ENCODE results near the gene NFATC2. TPM values are rescaled to one million over a fixed set of nuclear protein-coding genes. Genes with fewer than 3 reads are reported as not detected.

Gene NFATC2
- total and polyA plus RNA-seq, 2 of the 4 experiments (the other 2 are of a cell fraction) = 0.18 to 0.38 TPM

- ATAC-seq (ENCODE audit: low read depth) (no peak), DNase-seq (no peak)
- intact Hi-C loops (cut with micrococcal nuclease) = no loop called here
- H4K5ac ChIP-seq (ENCODE audit: low read depth, low read length) = no peak overlapping the region
- no peak overlapping the region for H3K23ac ChIP-seq (ENCODE audit: low read depth, low read length)
- peaks cover 5% of the 10 kb centered on the region; the same call in 1 of the 2 replicates for H3K9me3 ChIP-seq (ENCODE audit: control insufficient read depth, insufficient read depth, low read length)
- H3K14ac ChIP-seq (replicated peaks; ENCODE audit: low read depth, low read length) = no peak overlapping the region
- H3K9me1 ChIP-seq (ENCODE audit: insufficient read depth, low read length) = 0 out of 2 replicates have a peak, but pooled peaks cover 2% of the 10 kb centered on the region
- no peak overlapping the region for H3K18ac ChIP-seq (ENCODE audit: low read depth, low read length)
- H3K4me2 ChIP-seq (ENCODE audit: low read depth, low read length) = no peak overlapping the region
- H2AFZ ChIP-seq (replicated peaks; ENCODE audit: low read length, poor library complexity) = peak overlapping the region; percentile 5
- H3K79me1 ChIP-seq (ENCODE audit: low read depth in 1 of 2, low read length in 2 of 2) = no peaks in the 10 kb centered on the region
- no peak overlapping the region for H2BK20ac ChIP-seq (ENCODE audit: low read depth, low read length)
- no peak overlapping the region for H2AK9ac ChIP-seq (replicated peaks; ENCODE audit: low read depth, low read length, poor library complexity)
- H3K9ac ChIP-seq (ENCODE audit: low read depth, low read length) = no peak overlapping the region
- 47% methylated on average over 7 of the region's 29 CpGs; no CpG with 5 or more reads in 1 of the 2 experiments for WGBS, 2 experiments (ENCODE audit: extremely low coverage in 2 of 2, insufficient read length in 1 of 2)
- H3K27ac ChIP-seq (ENCODE audit: insufficient read depth, low read length) = no peak overlapping the region
- TF ChIP-seq BHLHE40 (IDR thresholded peaks at IDR 0.05; ENCODE audit: low read depth, low read length) (no peak), SMC3 (IDR thresholded peaks at IDR 0.05; ENCODE audit: low read depth, low read length) (no peak), NFE2L2 (IDR thresholded peaks at IDR 0.05; ENCODE audit: low read depth, low read length) (no peak), USF2 (IDR thresholded peaks at IDR 0.05; ENCODE audit: low read depth, low read length) (no peak), CHD1 (IDR thresholded peaks at IDR 0.05; ENCODE audit: low read depth, low read length) (no peak), RFX5 (IDR thresholded peaks at IDR 0.05; ENCODE audit: low read depth, low read length) (no peak), RAD21 (IDR thresholded peaks at IDR 0.05; ENCODE audit: low read length) (no peak), CTCF (conservative IDR thresholded peaks at IDR 0.05; ENCODE audit: low read depth, low read length) (no peak), CEBPB (IDR thresholded peaks at IDR 0.05; ENCODE audit: low read depth, low read length) (no peak), ELK1 (IDR thresholded peaks at IDR 0.05; ENCODE audit: borderline replicate concordance, low read depth, low read length) (no peak), FOS (IDR thresholded peaks at IDR 0.05; ENCODE audit: low read depth, low read length) (no peak), RCOR1 (IDR thresholded peaks at IDR 0.05; ENCODE audit: insufficient replicate concordance, low read length) (no peak), MXI1 (IDR thresholded peaks at IDR 0.05; ENCODE audit: borderline replicate concordance, low read depth, low read length) (no peak), POLR2A (IDR thresholded peaks at IDR 0.05; ENCODE audit: low read depth, low read length) (no peak), MAZ (IDR thresholded peaks at IDR 0.05; ENCODE audit: borderline replicate concordance, low read depth, low read length) (no peak), MAFK (IDR thresholded peaks at IDR 0.05; ENCODE audit: low read depth, low read length) (no peak)
- in situ Hi-C loops (cut with MboI; ENCODE audit: low sequenced_read_pairs) = no loop called here
- no peaks in the 10 kb centered on the region for H4K20me1 ChIP-seq (ENCODE audit: insufficient read depth, low read length)
- dilution Hi-C loops (cut with HindIII; ENCODE audit: low sequenced_read_pairs, unreplicated experiment) = no loop called here
- no peak overlapping the region for H2BK120ac ChIP-seq (ENCODE audit: low read depth, low read length)
- H2BK15ac ChIP-seq (ENCODE audit: low read depth, low read length) = no peak overlapping the region
- no peaks in the 10 kb centered on the region; the same call in 1 of the 2 replicates for H3K27me3 ChIP-seq (ENCODE audit: control insufficient read depth, insufficient read depth, low read length)
- H3K4me3 ChIP-seq (ENCODE audit: insufficient read depth, low read depth, low read length) = no peak overlapping the region
- POLR2A ChIA-PET (ENCODE audit: unreplicated experiment) = no interaction called here
- no peak overlapping the region for H4K8ac ChIP-seq (ENCODE audit: low read depth in 2 of 2, low read length in 2 of 2)
- H4K91ac ChIP-seq (ENCODE audit: insufficient read depth, low read depth, low read length) = no peak overlapping the region
- H2AK5ac ChIP-seq (ENCODE audit: low read depth, low read length) = no peak overlapping the region
- H3K4me1 ChIP-seq (ENCODE audit: control insufficient read depth, insufficient read depth, low read length) = no peaks in the 10 kb centered on the region
- BruUV-seq (replicated peaks) = no TSS peak
- no peak overlapping the region for H3K56ac ChIP-seq (ENCODE audit: extremely low read depth, insufficient read depth, low read length)
- H2BK5ac ChIP-seq (ENCODE audit: low read depth, low read length, poor library complexity, severe bottlenecking) = no peak overlapping the region
- CTCF ChIA-PET = no interaction called here
- no peaks in the 10 kb centered on the region for H3K36me3 ChIP-seq (ENCODE audit: control insufficient read depth, insufficient read depth, low read length)
- H3K4ac ChIP-seq (ENCODE audit: low read depth, low read length) = no peak overlapping the region
Measured at GRCh38 chr20:51542033-51542570, 417 bp downstream of the NFATC2 start.

All from IMR-90 (cell line).